ENCODE results near the gene ABCG2. TPM values are rescaled to one million over a fixed set of nuclear protein-coding genes. Genes with fewer than 3 reads are reported as not detected.

Gene ABCG2
- total RNA-seq, 1 donor from 2014 or later: 21.5 TPM

DNA sequence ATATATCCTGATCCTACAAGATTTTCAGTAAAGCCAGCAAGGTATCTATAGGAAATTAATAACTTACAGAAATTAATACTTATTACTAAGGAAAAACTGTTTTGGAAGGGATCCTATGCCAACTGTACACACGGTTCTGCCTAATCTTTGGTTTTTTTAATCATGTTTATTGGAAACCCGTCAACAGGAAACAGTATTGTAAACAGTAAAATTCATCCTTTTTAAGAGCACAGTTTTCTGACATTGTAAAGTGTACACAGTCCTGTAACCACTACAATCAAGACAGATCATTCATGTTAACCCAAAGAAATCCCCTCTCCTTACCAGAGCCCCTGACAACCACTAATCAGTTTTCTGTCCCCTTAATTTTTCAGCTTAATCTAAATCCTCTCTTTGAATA lies 9.9 kb downstream of the ABCG2 start:
- Mint-ChIP-seq H3K27me3 (no peaks in the 10 kb centered on the region), H3K27ac (no peak overlapping the region), H3K4me1 (ENCODE audit: unreplicated experiment) (peaks cover 16% of the 10 kb centered on the region), H3K4me3 (no peak overlapping the region), H3K9me3 (no peaks in the 10 kb centered on the region), H3K36me3 (no peaks in the 10 kb centered on the region)
- DNase-seq (ENCODE audit: extremely low spot score, unreplicated experiment): no peak
- TF ChIP-seq, protein P1, sequence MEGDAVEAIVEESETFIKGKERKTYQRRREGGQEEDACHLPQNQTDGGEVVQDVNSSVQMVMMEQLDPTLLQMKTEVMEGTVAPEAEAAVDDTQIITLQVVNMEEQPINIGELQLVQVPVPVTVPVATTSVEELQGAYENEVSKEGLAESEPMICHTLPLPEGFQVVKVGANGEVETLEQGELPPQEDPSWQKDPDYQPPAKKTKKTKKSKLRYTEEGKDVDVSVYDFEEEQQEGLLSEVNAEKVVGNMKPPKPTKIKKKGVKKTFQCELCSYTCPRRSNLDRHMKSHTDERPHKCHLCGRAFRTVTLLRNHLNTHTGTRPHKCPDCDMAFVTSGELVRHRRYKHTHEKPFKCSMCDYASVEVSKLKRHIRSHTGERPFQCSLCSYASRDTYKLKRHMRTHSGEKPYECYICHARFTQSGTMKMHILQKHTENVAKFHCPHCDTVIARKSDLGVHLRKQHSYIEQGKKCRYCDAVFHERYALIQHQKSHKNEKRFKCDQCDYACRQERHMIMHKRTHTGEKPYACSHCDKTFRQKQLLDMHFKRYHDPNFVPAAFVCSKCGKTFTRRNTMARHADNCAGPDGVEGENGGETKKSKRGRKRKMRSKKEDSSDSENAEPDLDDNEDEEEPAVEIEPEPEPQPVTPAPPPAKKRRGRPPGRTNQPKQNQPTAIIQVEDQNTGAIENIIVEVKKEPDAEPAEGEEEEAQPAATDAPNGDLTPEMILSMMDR (conservative IDR thresholded peaks at IDR 0.05): no peak

DNA sequence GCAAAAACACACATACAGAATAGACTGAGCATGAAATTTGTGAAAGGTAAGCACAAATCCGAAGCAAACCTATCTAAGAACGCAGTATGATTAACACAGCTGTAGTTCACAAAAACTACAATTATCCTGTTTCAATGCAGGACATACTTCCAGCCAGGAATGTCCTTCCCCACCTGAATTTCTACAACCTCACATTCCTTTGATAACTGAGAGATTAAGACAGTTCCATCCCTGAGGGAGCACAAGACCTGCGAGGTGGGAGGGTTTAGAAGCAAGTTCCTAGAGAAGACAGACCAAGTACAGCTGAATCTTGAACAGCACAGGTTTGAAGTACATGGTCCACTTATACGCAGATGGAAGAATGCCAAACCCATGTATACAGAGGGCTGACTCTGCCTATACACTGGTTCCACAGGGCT lies 10.6 kb downstream of the ABCG2 start:
- TF ChIP-seq, protein P1 (conservative IDR thresholded peaks at IDR 0.05): no peak
- Mint-ChIP-seq H3K4me1 (ENCODE audit: unreplicated experiment) (peaks cover 16% of the 10 kb centered on the region), H3K9me3 (no peaks in the 10 kb centered on the region), H3K4me3 (peak overlapping the region; percentile 15), H3K27me3 (no peaks in the 10 kb centered on the region), H3K36me3 (no peaks in the 10 kb centered on the region), H3K27ac (peak overlapping the region; percentile 45)
- DNase-seq (ENCODE audit: extremely low spot score, unreplicated experiment): no peak

DNA sequence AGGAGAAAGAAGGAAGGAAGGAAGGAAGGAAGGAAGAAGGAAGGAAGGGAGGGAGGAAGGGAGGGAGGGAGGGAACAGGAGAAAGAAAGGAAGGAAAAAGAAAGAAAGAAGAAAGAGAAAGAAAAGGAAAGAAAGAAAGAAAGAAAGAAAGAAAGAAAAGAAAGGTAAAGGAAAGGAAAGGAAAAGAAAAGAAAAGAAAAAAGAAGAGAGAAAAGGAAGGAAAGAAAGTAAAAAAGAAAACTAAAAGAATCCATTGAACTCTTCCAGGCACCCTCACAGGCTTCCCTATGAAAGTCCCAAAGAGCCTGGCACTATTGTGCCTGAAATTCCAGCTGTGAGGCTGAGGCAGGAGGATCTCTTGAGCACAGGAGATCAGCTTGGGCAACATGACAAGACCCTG lies 11.5 kb downstream of the ABCG2 start:
- peaks cover 16% of the 10 kb centered on the region for H3K4me1 Mint-ChIP-seq (ENCODE audit: unreplicated experiment)
- no peak overlapping the region for H3K4me3 Mint-ChIP-seq
- H3K36me3 Mint-ChIP-seq: no peaks in the 10 kb centered on the region
- peak overlapping the region; percentile 45 for H3K27ac Mint-ChIP-seq
- H3K27me3 Mint-ChIP-seq: no peaks in the 10 kb centered on the region
- H3K9me3 Mint-ChIP-seq: peaks cover 2% of the 10 kb centered on the region
- TF ChIP-seq, protein P1 (conservative IDR thresholded peaks at IDR 0.05): no peak
- DNase-seq (ENCODE audit: extremely low spot score, unreplicated experiment): no peak

DNA sequence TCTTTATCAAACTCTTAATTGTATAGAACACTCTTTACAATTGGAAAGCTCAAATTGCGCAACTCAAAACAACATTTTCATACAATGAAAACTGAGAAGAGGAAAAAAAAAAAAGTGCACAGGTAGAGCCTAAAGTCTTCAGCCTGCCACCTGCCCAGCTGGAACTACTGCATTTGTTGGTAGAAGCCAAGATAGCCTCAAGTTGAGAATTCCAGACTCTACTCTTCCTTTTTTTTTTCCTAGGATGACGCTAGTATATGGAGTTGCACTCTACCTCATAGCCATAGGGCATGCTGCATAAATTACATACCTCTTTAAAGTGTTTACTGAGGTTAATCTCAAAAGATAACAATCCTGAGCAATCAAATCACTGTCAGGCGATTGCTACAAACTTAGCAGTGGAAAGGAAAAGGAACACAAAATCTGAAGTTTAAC lies 13.6 kb downstream of the ABCG2 start:
- Mint-ChIP-seq H3K36me3 (no peaks in the 10 kb centered on the region), H3K27ac (peak overlapping the region; percentile 85), H3K4me3 (peak overlapping the region; percentile 51), H3K4me1 (ENCODE audit: unreplicated experiment) (peaks cover 16% of the 10 kb centered on the region), H3K27me3 (no peaks in the 10 kb centered on the region), H3K9me3 (peaks cover 5% of the 10 kb centered on the region)
- no peak for DNase-seq (ENCODE audit: extremely low spot score, unreplicated experiment)
- TF ChIP-seq, protein P1 (conservative IDR thresholded peaks at IDR 0.05): no peak

DNA sequence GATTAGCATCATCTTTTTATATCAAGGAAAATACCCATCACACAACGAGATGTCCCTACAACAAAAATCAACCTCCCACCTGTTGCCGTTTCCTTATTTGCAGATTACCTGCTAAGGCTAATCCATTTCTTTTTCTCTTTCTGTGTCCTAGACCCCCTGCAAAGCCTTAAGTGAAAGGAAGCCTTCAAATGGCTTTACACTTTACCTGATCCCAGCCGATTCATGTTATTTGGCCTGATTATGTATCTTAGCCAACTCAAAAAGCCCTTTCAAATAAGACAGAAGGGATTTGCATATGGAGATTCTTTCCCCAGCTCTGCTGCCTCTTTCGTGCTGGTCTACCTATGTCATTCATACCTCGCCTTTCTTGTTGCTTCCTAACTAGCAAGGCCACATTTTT lies 14.4 kb downstream of the ABCG2 start:
- no peaks in the 10 kb centered on the region for H3K36me3 Mint-ChIP-seq
- H3K27me3 Mint-ChIP-seq: no peaks in the 10 kb centered on the region
- H3K9me3 Mint-ChIP-seq: peaks cover 5% of the 10 kb centered on the region
- peak overlapping the region; percentile 85 for H3K27ac Mint-ChIP-seq
- H3K4me3 Mint-ChIP-seq: no peak overlapping the region
- TF ChIP-seq, protein P1 (conservative IDR thresholded peaks at IDR 0.05): no peak
- DNase-seq (ENCODE audit: extremely low spot score, unreplicated experiment): no peak
- peaks cover 16% of the 10 kb centered on the region for H3K4me1 Mint-ChIP-seq (ENCODE audit: unreplicated experiment)

DNA sequence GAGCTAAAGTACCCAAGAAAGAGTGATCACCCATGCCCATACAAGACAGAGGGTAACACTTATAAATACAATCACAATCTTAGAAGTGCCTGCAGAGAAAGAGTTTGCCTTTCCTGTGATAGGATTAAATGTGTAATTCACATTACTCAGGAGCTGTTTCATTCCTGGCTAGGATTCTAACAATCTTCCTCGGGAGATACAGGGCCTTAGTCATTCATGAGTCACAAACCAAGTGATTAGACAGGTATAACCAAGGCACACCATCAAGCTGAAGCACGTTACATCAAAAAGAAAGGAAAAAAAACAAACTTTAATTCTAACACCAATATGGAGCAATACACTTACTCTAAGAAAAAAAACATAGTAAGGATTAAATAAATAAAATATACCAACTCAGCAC lies 14.9 kb downstream of the ABCG2 start:
- peak overlapping the region; percentile 85 for H3K27ac Mint-ChIP-seq
- peaks cover 18% of the 10 kb centered on the region for H3K4me1 Mint-ChIP-seq (ENCODE audit: unreplicated experiment)
- peaks cover 5% of the 10 kb centered on the region for H3K9me3 Mint-ChIP-seq
- DNase-seq (ENCODE audit: extremely low spot score, unreplicated experiment): no peak
- no peak overlapping the region for H3K4me3 Mint-ChIP-seq
- TF ChIP-seq, protein P1 (conservative IDR thresholded peaks at IDR 0.05): no peak
- H3K36me3 Mint-ChIP-seq: no peaks in the 10 kb centered on the region
- H3K27me3 Mint-ChIP-seq: no peaks in the 10 kb centered on the region

Data from type B pancreatic cell (in vitro differentiated cells).